GM12878 (cell line): ENCODE data around the gene C10orf90. TPM values are rescaled to one million over a fixed set of nuclear protein-coding genes. Genes with fewer than 3 reads are reported as not detected.

ENCODE experiments used
- ATAC-seq: fragments of 200-7000 bp; cut with Tn5 transposase; 3 replicates; pipeline ENCODE4 v1.9.1; 2020; ENCODE audit warnings: mild to moderate bottlenecking, moderate library complexity
- BruUV-seq: library from RNA; stranded (reverse); fragments of 400-500 nt; replicated peaks from 2 replicates; lab custom pipeline; 2021; lab: Mats Ljungman, UMichigan
- CTCF ChIA-PET: fragments of 300-600 bp; sonication (Branson Sonifier 250); formaldehyde crosslinking; extraction: SDS; loops from one replicate; lab custom pipeline; 2021; ENCODE audit warnings: inconsistent platforms; lab: Yijun Ruan, JAX
- POLR2A ChIA-PET: fragments of 350-600 bp; formaldehyde crosslinking; extraction: SDS; loops from one replicate; lab custom pipeline; 2021; ENCODE audit warnings: inconsistent platforms; lab: Charles Lee
- RAD21 ChIA-PET: fragments of 300-600 bp; sonication (Branson Sonifier 250); formaldehyde crosslinking; loops from one replicate; lab custom pipeline; 2023; ENCODE audit warnings: antibody characterized with exemption; ENCODE audit not compliant: unreplicated experiment; lab: Charles Lee
- SMC1A ChIA-PET: fragments of 300-600 bp; sonication (Branson Sonifier 250); formaldehyde crosslinking; loops from one replicate; lab custom pipeline; 2023; ENCODE audit not compliant: unreplicated experiment, uncharacterized antibody; lab: Charles Lee
- DNase-seq: peaks from one replicate; pipeline ENCODE4 v3.0.0-alpha.2; 2011; ENCODE audit warnings: low read depth, low spot score
- FAIRE-seq: peaks from 3 replicates; lab custom pipeline; 2011; peaks lifted over from hg19 to GRCh38; lab: Jason Lieb, UNC
- H2AFZ ChIP-seq: 2 replicates; pipeline ENCODE4 v1.6.0; 2011; ENCODE audit warnings: low read depth, low read length, control low read depth; ENCODE audit not compliant: control insufficient read depth
- H3K27ac ChIP-seq: 2 replicates; pipeline ENCODE4 v1.5.1; 2011; ENCODE audit warnings: control low read depth; ENCODE audit not compliant: control insufficient read depth, insufficient read depth
- H3K27me3 ChIP-seq, 2 experiments: replicated peaks in 1 of 2; 2 replicates each; pipeline versions ENCODE4 v1.6.0 to v1.6.1; 2011; ENCODE audit warnings: low read length in 1 of 2; ENCODE audit not compliant: control insufficient read depth in 2 of 2, insufficient read depth in 2 of 2
- H3K36me3 ChIP-seq, 2 experiments: 2 replicates each; pipeline ENCODE4 v1.5.1; 2011; ENCODE audit warnings: low read length in 1 of 2; ENCODE audit not compliant: control insufficient read depth in 2 of 2, insufficient read depth in 2 of 2
- H3K4me1 ChIP-seq: 2 replicates; pipeline ENCODE4 v1.6.1; 2011; ENCODE audit warnings: mild to moderate bottlenecking, low read length, moderate library complexity, mixed read lengths; ENCODE audit not compliant: control insufficient read depth, insufficient read depth
- H3K4me2 ChIP-seq: 2 replicates; pipeline ENCODE4 v1.6.0; 2011; ENCODE audit warnings: control low read depth; ENCODE audit not compliant: control insufficient read depth, insufficient read depth
- H3K4me3 ChIP-seq: fragments of 200-600 bp; sonication (generic); 2 replicates; pipeline ENCODE4 v1.5.1; 2016
- H3K79me2 ChIP-seq: 2 replicates; pipeline ENCODE4 v1.6.0; 2011; ENCODE audit warnings: low read length; ENCODE audit not compliant: control insufficient read depth, insufficient read depth
- H3K9ac ChIP-seq: 2 replicates; pipeline ENCODE4 v1.8.0; 2011; ENCODE audit warnings: low read length, control low read depth, mixed read lengths; ENCODE audit not compliant: control insufficient read depth, insufficient read depth
- H3K9me3 ChIP-seq: replicated peaks from 3 replicates; pipeline ENCODE4 v1.5.1; 2011; ENCODE audit warnings: mild to moderate bottlenecking, low read length; ENCODE audit not compliant: control insufficient read depth, insufficient read depth
- H4K20me1 ChIP-seq: 2 replicates; pipeline ENCODE4 v1.6.0; 2011; ENCODE audit not compliant: control insufficient read depth, insufficient read depth
- CHD2 ChIP-seq: IDR thresholded peaks from 2 replicates; pipeline ENCODE4 v1.6.1; 2011; ENCODE audit warnings: low read depth, low read length, improper control_type of control experiment, borderline replicate concordance
- CREB1 ChIP-seq: IDR thresholded peaks from 2 replicates; pipeline ENCODE4 v1.6.1; 2012; ENCODE audit warnings: low read depth, mild to moderate bottlenecking, inconsistent platforms
- IRF4 ChIP-seq: IDR thresholded peaks from 2 replicates; pipeline ENCODE4 v1.6.1; 2011; ENCODE audit warnings: low read depth, low read length
- LARP7 ChIP-seq: fragments of 450-650 bp; IDR thresholded peaks from 2 replicates; pipeline ENCODE4 v1.6.1; 2017; ENCODE audit warnings: mild to moderate bottlenecking
- MEF2B ChIP-seq: fragments of 450-650 bp; IDR thresholded peaks from 2 replicates; pipeline ENCODE4 v1.6.1; 2018; ENCODE audit warnings: mild to moderate bottlenecking, moderate library complexity; ENCODE audit not compliant: partially characterized antibody, poor library complexity, severe bottlenecking
- NFIC ChIP-seq: IDR thresholded peaks from 2 replicates; pipeline ENCODE4 v1.6.1; 2012; ENCODE audit warnings: low read depth, mild to moderate bottlenecking, inconsistent platforms, low read length, moderate library complexity
- NFXL1 ChIP-seq: fragments of 450-650 bp; IDR thresholded peaks from 2 replicates; pipeline ENCODE4 v1.6.1; 2017; ENCODE audit warnings: antibody characterized with exemption, mild to moderate bottlenecking, borderline replicate concordance
- NR2C2 ChIP-seq: IDR thresholded peaks from 2 replicates; pipeline ENCODE4 v1.6.1; 2011; ENCODE audit warnings: borderline replicate concordance, low read depth; ENCODE audit not compliant: control insufficient read depth, insufficient read length
- NRF1 ChIP-seq: conservative IDR thresholded peaks from 2 replicates; pipeline ENCODE4 v1.6.1; 2011; ENCODE audit warnings: mild to moderate bottlenecking, low read depth, low read length, improper control_type of control experiment
- SIN3A ChIP-seq: IDR thresholded peaks from 2 replicates; pipeline ENCODE4 v1.6.1; 2012; ENCODE audit warnings: low read depth, low read length, improper control_type of control experiment
- TCF3 ChIP-seq: IDR thresholded peaks from 2 replicates; pipeline ENCODE4 v1.6.1; 2012; ENCODE audit warnings: low read depth, mild to moderate bottlenecking, low read length, borderline replicate concordance; ENCODE audit not compliant: insufficient read depth
- ZNF622 ChIP-seq: fragments of 450-650 bp; IDR thresholded peaks from 2 replicates; pipeline ENCODE4 v1.6.1; 2017; ENCODE audit warnings: mild to moderate bottlenecking, inconsistent platforms
- ZZZ3 ChIP-seq: IDR thresholded peaks from 2 replicates; pipeline ENCODE4 v1.6.1; 2011; ENCODE audit warnings: low read depth; ENCODE audit not compliant: control insufficient read depth, insufficient read length
- WGBS: methylation state at CpG from one replicate; pipeline ENCODE4 v1.1.6; 2016; ENCODE audit warnings: low lambda C conversion rate; ENCODE audit not compliant: insufficient replicate concordance, insufficient coverage; ENCODE audit errors: missing lambda C conversion rate; 5-methylcytosine and 5-hydroxymethylcytosine counted together
- in situ Hi-C: fragments of 300-500 bp; cut with MboI; formaldehyde crosslinking; loops from 9 replicates; pipeline ENCODE4 v1.14.3; 2018; ENCODE audit warnings: mixed read lengths
- intact Hi-C: fragments of 100-400 bp; cut with micrococcal nuclease; formaldehyde crosslinking; loops from one replicate; pipeline ENCODE4 v1.14.2; 2022; ENCODE audit not compliant: unreplicated experiment
- polyA plus RNA-seq, 11 experiments: library from polyadenylated mRNA; depleted of rRNA in 4 of 11; unstranded in 6 of 11; stranded (reverse) in 5 of 11; fragments of >200 nt; fragmentation: Nextera tagmentation in 4 of 11; fragmentation: Illumina TruSeq in 1 of 11; extraction: Ambion mirVana in 4 of 11; extraction: Trizol in 1 of 11; gene quantifications; 1 replicate in 1 of 11; 2 replicates in 10 of 11; pipeline versions ENCODE4 v1.2.1 to v1.2.3, GENCODE V29; 2011 to 2016; ENCODE audit warnings: inconsistent platforms in 2 of 11, missing spikeins in 2 of 11, low read depth in 1 of 11
- total RNA-seq, 4 experiments: library from RNA; depleted of rRNA in 3 of 4; stranded (reverse); fragments of >200 nt in 3 of 4; fragmentation: Illumina TruSeq in 1 of 4; extraction: Trizol in 1 of 4; gene quantifications; 2 replicates each; pipeline versions ENCODE4 v1.2.1 to v1.2.3, GENCODE V29; 2013 to 2021
- TF ChIP-seq, protein P1 (sequence below): fragments of 450-650 bp; IDR thresholded peaks from 2 replicates; pipeline ENCODE4 v1.6.1; 2018; ENCODE audit warnings: borderline replicate concordance, mild to moderate bottlenecking; ENCODE audit not compliant: partially characterized antibody
- TF ChIP-seq, protein P2 (sequence below): fragments of 450-650 bp; IDR thresholded peaks from 2 replicates; pipeline ENCODE4 v1.6.1; 2017; ENCODE audit warnings: mild to moderate bottlenecking, moderate library complexity
- TF ChIP-seq, protein P3 (sequence below): IDR thresholded peaks from 2 replicates; pipeline ENCODE4 v1.6.1; 2011; ENCODE audit warnings: borderline replicate concordance, low read depth, mild to moderate bottlenecking, moderate library complexity, low read length; ENCODE audit not compliant: insufficient read depth, poor library complexity, severe bottlenecking

Gene C10orf90
- total and polyA plus RNA-seq, 10 of the 15 experiments (the other 5 are each of a cell fraction or from before 2014, with no cell fraction given) = 0.04 TPM; not detected in 9

DNA sequence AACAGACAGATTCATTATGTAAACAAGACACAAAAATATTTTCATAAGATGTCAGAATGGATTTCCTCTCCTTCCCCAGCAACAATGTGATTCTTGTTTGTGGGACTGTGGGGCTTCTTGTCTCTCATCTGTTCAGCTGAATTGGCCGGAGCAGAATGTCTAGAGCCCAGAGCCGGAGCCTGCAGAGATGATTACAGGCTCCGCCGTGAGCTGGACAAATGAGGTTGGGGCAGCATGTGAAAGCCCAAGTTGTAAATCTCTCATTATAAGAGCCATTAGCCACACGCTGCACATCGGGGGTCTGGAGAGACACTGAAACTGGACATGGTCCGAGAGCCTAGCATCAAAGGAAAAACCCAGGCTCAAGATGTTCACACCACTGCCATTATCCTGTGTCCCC lies 145.2 kb downstream of the C10orf90 start:
- ChIA-PET CTCF (no interaction called here), RAD21 (no interaction called here), SMC1A (no interaction called here), POLR2A (no interaction called here)
- H3K27ac ChIP-seq = no peak overlapping the region
- in situ Hi-C loops = no loop called here
- FAIRE-seq = no peak
- no peaks in the 10 kb centered on the region for H3K79me2 ChIP-seq
- no peaks in the 10 kb centered on the region for H3K36me3 ChIP-seq
- WGBS = 60% methylated on average over 7 of the region's 7 CpGs
- no peak overlapping the region for H3K4me2 ChIP-seq
- H3K27me3 ChIP-seq = no peaks in the 10 kb centered on the region
- no TSS peak for BruUV-seq
- no peak overlapping the region for H3K4me3 ChIP-seq
- no peak overlapping the region for H2AFZ ChIP-seq
- H4K20me1 ChIP-seq = no peaks in the 10 kb centered on the region
- no peak overlapping the region for H3K9ac ChIP-seq
- ATAC-seq = no peak
- no peaks in the 10 kb centered on the region for H3K9me3 ChIP-seq
- DNase-seq = no peak
- H3K4me1 ChIP-seq = no peaks in the 10 kb centered on the region
- intact Hi-C loops = no loop called here
- TF ChIP-seq MEF2B (no peak), CREB1 (no peak), IRF4 (no peak), SIN3A (no peak), CHD2 (no peak), ZNF622 (no peak), NRF1 (no peak), NFIC (no peak), LARP7 (no peak), NFXL1 (no peak), ZZZ3 (no peak), TCF3 (no peak), NR2C2 (no peak)
- TF ChIP-seq, protein P1, sequence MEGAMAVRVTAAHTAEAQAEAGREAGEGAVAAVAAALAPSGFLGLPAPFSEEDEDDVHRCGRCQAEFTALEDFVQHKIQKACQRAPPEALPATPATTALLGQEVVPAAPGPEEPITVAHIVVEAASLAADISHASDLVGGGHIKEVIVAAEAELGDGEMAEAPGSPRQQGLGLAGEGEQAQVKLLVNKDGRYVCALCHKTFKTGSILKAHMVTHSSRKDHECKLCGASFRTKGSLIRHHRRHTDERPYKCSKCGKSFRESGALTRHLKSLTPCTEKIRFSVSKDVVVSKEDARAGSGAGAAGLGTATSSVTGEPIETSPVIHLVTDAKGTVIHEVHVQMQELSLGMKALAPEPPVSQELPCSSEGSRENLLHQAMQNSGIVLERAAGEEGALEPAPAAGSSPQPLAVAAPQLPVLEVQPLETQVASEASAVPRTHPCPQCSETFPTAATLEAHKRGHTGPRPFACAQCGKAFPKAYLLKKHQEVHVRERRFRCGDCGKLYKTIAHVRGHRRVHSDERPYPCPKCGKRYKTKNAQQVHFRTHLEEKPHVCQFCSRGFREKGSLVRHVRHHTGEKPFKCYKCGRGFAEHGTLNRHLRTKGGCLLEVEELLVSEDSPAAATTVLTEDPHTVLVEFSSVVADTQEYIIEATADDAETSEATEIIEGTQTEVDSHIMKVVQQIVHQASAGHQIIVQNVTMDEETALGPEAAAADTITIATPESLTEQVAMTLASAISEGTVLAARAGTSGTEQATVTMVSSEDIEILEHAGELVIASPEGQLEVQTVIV = no peak
- TF ChIP-seq, protein P2, sequence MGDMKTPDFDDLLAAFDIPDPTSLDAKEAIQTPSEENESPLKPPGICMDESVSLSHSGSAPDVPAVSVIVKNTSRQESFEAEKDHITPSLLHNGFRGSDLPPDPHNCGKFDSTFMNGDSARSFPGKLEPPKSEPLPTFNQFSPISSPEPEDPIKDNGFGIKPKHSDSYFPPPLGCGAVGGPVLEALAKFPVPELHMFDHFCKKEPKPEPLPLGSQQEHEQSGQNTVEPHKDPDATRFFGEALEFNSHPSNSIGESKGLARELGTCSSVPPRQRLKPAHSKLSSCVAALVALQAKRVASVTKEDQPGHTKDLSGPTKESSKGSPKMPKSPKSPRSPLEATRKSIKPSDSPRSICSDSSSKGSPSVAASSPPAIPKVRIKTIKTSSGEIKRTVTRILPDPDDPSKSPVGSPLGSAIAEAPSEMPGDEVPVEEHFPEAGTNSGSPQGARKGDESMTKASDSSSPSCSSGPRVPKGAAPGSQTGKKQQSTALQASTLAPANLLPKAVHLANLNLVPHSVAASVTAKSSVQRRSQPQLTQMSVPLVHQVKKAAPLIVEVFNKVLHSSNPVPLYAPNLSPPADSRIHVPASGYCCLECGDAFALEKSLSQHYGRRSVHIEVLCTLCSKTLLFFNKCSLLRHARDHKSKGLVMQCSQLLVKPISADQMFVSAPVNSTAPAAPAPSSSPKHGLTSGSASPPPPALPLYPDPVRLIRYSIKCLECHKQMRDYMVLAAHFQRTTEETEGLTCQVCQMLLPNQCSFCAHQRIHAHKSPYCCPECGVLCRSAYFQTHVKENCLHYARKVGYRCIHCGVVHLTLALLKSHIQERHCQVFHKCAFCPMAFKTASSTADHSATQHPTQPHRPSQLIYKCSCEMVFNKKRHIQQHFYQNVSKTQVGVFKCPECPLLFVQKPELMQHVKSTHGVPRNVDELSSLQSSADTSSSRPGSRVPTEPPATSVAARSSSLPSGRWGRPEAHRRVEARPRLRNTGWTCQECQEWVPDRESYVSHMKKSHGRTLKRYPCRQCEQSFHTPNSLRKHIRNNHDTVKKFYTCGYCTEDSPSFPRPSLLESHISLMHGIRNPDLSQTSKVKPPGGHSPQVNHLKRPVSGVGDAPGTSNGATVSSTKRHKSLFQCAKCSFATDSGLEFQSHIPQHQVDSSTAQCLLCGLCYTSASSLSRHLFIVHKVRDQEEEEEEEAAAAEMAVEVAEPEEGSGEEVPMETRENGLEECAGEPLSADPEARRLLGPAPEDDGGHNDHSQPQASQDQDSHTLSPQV = no peak
- TF ChIP-seq, protein P3, sequence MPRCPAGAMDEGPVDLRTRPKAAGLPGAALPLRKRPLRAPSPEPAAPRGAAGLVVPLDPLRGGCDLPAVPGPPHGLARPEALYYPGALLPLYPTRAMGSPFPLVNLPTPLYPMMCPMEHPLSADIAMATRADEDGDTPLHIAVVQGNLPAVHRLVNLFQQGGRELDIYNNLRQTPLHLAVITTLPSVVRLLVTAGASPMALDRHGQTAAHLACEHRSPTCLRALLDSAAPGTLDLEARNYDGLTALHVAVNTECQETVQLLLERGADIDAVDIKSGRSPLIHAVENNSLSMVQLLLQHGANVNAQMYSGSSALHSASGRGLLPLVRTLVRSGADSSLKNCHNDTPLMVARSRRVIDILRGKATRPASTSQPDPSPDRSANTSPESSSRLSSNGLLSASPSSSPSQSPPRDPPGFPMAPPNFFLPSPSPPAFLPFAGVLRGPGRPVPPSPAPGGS = no peak
